OCI-LY3 (cell line): ENCODE data around the gene RESP18.
"Not testable (repeated sequence)": the region's sequence is repeated elsewhere in the genome, so short reads cannot be mapped to it uniquely, and the experiment has no call there.

ENCODE experiments used
- H2AFZ ChIP-seq: fragments of 200-600, 300-600 bp; shearing (Covaris generic); 2 replicates; pipeline ENCODE4 v1.6.0; 2014; ENCODE audit warnings: antibody characterized with exemption, low read depth, low read length
- H3K27ac ChIP-seq: fragments of 200-600, 300-600 bp; sonication (generic); 2 replicates; pipeline ENCODE4 v1.5.1; 2014; ENCODE audit warnings: mild to moderate bottlenecking, low read length, moderate library complexity, mixed read lengths
- H3K27me3 ChIP-seq: fragments of 200-600, 300-600 bp; sonication (generic); 2 replicates; pipeline ENCODE4 v1.6.1; 2014; ENCODE audit warnings: low read depth, low read length, mixed read lengths
- H3K36me3 ChIP-seq: fragments of 200-600, 300-600 bp; sonication (generic); replicated peaks from 2 replicates; pipeline ENCODE3; 2014; ENCODE audit warnings: low read depth, low read length, mixed read lengths
- H3K4me1 ChIP-seq: fragments of 300-600, 200-600 bp; sonication (generic); 2 replicates; pipeline ENCODE4 v1.6.1; 2014; ENCODE audit warnings: low read length, mixed read lengths
- H3K4me2 ChIP-seq: fragments of 200-600, 300-600 bp; sonication (generic); 2 replicates; pipeline ENCODE4 v1.6.1; 2014; ENCODE audit warnings: low read length, mixed read lengths
- H3K4me3 ChIP-seq: fragments of 300-600, 200-600 bp; sonication (generic); 2 replicates; pipeline ENCODE4 v1.5.1; 2014; ENCODE audit warnings: antibody characterized with exemption, mild to moderate bottlenecking, low read length, moderate library complexity
- H3K79me2 ChIP-seq: fragments of 300-600, 200-600 bp; shearing (Covaris generic); 2 replicates; pipeline ENCODE4 v1.6.1; 2014; ENCODE audit warnings: mild to moderate bottlenecking, low read length, mixed read lengths
- H3K9ac ChIP-seq: fragments of 300-600, 200-600 bp; shearing (Covaris generic); 2 replicates; pipeline ENCODE4 v1.6.0; 2014; ENCODE audit warnings: mild to moderate bottlenecking, low read length, moderate library complexity
- H3K9me3 ChIP-seq: fragments of 200-600, 300-600 bp; shearing (Covaris generic); 2 replicates; pipeline ENCODE4 v1.6.1; 2014; ENCODE audit warnings: low read length, mixed read lengths; ENCODE audit not compliant: insufficient read depth
- H4K20me1 ChIP-seq: fragments of 200-600, 300-600 bp; sonication (generic); 2 replicates; pipeline ENCODE4 v1.6.1; 2016; ENCODE audit warnings: low read length, mixed read lengths; ENCODE audit not compliant: insufficient read depth
- EZH2phosphoT487 ChIP-seq: fragments of 200-600 bp; shearing (Covaris generic); IDR thresholded peaks from 2 replicates; pipeline ENCODE4 v1.6.1; 2018; ENCODE audit warnings: antibody characterized with exemption, mixed run types, low read depth
- TF ChIP-seq, protein P1 (sequence below): fragments of 200-600, 300-600 bp; sonication (generic); IDR thresholded peaks from 2 replicates; pipeline ENCODE4 v1.5.1; 2014; ENCODE audit warnings: antibody characterized with exemption, low read length, low read depth

Gene RESP18

DNA sequence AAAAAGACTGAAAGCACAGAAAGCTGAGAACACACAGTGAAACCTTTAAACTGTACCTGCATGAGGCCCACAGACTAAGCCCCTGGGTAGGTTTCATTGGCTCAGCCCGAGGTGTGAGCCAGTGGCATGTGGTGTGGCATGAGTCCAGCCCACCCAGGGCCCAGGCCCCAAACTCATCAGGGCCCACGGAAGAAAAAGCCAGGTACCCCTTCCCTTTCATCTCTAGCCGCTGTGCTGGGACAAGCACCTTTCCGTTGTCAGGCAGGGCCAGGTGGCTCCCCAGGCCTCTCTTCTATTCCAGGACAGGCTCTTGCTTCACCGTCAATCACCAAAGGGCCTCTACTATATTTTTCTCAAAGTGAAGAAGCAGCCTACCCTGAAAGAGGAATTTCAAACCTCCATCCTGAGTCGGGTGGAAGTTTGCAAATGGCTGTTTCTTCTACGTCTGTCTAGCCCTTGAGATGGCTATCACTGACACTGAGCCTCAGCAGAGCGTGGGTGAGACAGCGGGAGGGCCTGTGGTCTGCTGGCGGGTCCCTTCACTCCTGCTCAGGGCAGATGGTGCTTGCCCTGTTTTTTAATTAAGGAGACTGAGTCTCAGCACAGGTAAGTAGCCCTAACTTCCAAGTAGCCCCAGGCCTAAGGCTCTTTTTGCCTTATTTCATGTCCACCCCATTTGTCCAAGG, 44.8 kb downstream of the RESP18 start:
- Histone ChIP-seq H3K36me3 (no peaks in the 10 kb centered on the region), H3K9ac (no peak overlapping the region), H3K9me3 (no peaks in the 10 kb centered on the region), H3K79me2 (no peaks in the 10 kb centered on the region), H3K27me3 (no peaks in the 10 kb centered on the region), H3K4me2 (no peak overlapping the region), H3K4me1 (no peaks in the 10 kb centered on the region), H4K20me1 (no peaks in the 10 kb centered on the region), H3K27ac (no peak overlapping the region), H2AFZ (no peak overlapping the region), H3K4me3 (no peak overlapping the region)
- no peak for TF ChIP-seq EZH2phosphoT487
- TF ChIP-seq, protein P1, sequence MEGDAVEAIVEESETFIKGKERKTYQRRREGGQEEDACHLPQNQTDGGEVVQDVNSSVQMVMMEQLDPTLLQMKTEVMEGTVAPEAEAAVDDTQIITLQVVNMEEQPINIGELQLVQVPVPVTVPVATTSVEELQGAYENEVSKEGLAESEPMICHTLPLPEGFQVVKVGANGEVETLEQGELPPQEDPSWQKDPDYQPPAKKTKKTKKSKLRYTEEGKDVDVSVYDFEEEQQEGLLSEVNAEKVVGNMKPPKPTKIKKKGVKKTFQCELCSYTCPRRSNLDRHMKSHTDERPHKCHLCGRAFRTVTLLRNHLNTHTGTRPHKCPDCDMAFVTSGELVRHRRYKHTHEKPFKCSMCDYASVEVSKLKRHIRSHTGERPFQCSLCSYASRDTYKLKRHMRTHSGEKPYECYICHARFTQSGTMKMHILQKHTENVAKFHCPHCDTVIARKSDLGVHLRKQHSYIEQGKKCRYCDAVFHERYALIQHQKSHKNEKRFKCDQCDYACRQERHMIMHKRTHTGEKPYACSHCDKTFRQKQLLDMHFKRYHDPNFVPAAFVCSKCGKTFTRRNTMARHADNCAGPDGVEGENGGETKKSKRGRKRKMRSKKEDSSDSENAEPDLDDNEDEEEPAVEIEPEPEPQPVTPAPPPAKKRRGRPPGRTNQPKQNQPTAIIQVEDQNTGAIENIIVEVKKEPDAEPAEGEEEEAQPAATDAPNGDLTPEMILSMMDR: no peak

DNA sequence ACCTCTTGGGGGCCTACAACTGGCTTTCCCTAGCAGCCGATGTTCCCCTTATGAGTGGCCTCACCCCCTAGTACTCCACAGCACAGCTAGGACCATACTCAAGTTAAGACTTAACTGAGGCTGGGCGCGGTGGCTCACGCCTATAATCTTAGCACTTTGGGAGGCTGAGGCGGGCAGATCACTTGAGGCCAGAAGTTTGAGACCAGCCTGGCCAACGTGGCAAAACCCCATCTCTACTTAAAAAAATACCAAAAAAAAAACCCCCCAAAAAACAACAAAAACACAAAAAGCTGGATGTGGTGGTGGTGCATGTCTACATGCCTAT, 45.5 kb downstream of the RESP18 start:
- H3K4me2 ChIP-seq, H3K36me3 ChIP-seq, H3K9ac ChIP-seq, H3K27ac ChIP-seq, H3K4me3 ChIP-seq, H3K4me1 ChIP-seq, H3K79me2 ChIP-seq, H3K27me3 ChIP-seq, H2AFZ ChIP-seq, H3K9me3 ChIP-seq, H4K20me1 ChIP-seq: not testable (repeated sequence)

DNA sequence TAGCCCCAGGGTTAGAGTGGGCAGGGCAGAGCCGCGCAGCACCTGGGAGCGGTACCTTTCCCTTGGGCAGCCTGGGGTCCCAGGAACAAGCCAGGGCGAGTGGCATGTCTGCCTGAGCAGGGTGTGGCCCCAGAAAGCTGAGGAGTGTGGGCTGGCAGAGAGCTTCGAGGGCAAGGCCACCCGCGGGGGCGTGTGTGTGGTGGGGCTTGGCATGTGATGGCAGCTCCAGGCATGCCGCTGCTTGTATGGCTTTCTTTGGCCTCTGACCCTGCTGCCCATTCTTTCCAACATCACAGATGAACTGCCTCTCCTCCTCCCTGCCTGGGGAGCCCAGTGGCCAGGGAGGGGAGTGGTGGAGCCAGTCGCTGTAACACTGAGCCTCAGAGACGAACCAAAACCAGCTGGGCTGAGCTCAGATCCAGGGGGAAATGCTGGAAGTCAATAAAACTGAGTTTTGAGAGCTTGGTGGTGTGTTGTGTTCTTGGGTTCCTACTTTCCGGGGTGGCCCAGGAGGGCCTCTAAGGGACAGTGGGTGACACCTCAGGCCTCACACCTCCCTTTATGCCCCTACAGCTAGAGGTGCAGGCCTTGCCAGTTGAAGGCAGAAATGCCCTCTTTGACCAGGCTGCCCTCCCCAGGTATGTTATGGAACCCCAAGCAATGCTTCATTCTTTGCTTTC, 46.0 kb downstream of the RESP18 start:
- Histone ChIP-seq H3K4me3 (no peak overlapping the region), H3K4me1 (no peaks in the 10 kb centered on the region), H3K27me3 (no peaks in the 10 kb centered on the region), H2AFZ (no peak overlapping the region), H4K20me1 (no peaks in the 10 kb centered on the region), H3K36me3 (no peaks in the 10 kb centered on the region), H3K9ac (no peak overlapping the region), H3K9me3 (no peaks in the 10 kb centered on the region), H3K4me2 (no peak overlapping the region), H3K27ac (no peak overlapping the region), H3K79me2 (no peaks in the 10 kb centered on the region)
- TF ChIP-seq, protein P1: no peak
- TF ChIP-seq EZH2phosphoT487: no peak

DNA sequence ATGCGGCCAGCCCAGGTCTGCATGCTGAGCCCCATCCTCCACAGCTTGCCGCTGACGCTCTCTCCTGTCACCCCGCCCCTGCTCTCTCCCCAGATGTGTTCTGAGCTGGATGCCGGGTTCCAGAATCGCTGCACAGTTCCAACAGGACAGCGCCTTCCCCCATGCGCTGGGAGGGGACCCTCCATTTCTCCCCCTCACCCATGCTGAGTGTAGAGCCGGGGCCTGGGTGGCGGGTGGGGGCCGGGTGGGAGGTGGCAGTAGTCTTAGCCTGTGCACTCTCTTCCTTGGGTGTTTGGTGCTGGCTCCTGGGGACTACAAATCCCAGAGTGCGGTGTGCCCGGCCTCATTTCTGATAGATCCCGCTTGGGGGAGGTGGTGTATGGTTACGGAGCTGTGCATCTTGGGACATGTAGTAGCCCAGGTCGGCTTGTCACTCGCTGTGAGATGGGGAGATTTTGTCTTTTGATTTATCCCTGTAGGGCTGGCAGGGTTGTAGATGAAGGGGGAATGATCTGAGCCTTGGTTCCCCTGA, 46.6 kb downstream of the RESP18 start:
- H3K27ac ChIP-seq: no peak overlapping the region
- no peak overlapping the region for H3K4me2 ChIP-seq
- no peaks in the 10 kb centered on the region for H3K4me1 ChIP-seq
- peaks cover 2% of the 10 kb centered on the region for H3K36me3 ChIP-seq
- TF ChIP-seq EZH2phosphoT487: no peak
- TF ChIP-seq, protein P1: no peak
- no peak overlapping the region for H2AFZ ChIP-seq
- H3K9me3 ChIP-seq: no peaks in the 10 kb centered on the region
- no peaks in the 10 kb centered on the region for H3K79me2 ChIP-seq
- no peak overlapping the region for H3K9ac ChIP-seq
- H3K4me3 ChIP-seq: no peak overlapping the region
- H3K27me3 ChIP-seq: no peaks in the 10 kb centered on the region
- no peaks in the 10 kb centered on the region for H4K20me1 ChIP-seq
